Ectodermal cell (in vitro differentiated cells): ENCODE data around the gene DPEP2NB. TPM values are rescaled to one million over a fixed set of nuclear protein-coding genes. Genes with fewer than 3 reads are reported as not detected.

Experiments used
- H3K27ac ChIP-seq: 2 replicates; pipeline ENCODE4 v1.7.0; 2013; ENCODE audit warnings: mild to moderate bottlenecking, low read depth, low read length; ENCODE audit not compliant: insufficient read depth, poor library complexity, severe bottlenecking
- H3K27me3 ChIP-seq: 2 replicates; pipeline ENCODE4 v1.7.0; 2013; ENCODE audit warnings: mild to moderate bottlenecking, low read length; ENCODE audit not compliant: insufficient read depth, control insufficient read depth, poor library complexity, severe bottlenecking
- H3K36me3 ChIP-seq: one replicate; pipeline ENCODE4 v1.7.0; 2013; ENCODE audit warnings: low read length; ENCODE audit not compliant: control insufficient read depth, insufficient read depth
- H3K4me1 ChIP-seq: one replicate; pipeline ENCODE4 v1.7.0; 2013; ENCODE audit warnings: low read length; ENCODE audit not compliant: control insufficient read depth, insufficient read depth
- H3K4me3 ChIP-seq: 2 replicates; pipeline ENCODE4 v1.7.0; 2013; ENCODE audit warnings: low read depth, low read length, control low read depth; ENCODE audit not compliant: insufficient read depth
- H3K9me3 ChIP-seq: 2 replicates; pipeline ENCODE4 v1.7.0; 2013; ENCODE audit warnings: mild to moderate bottlenecking, low read length, moderate library complexity; ENCODE audit not compliant: control insufficient read depth
- WGBS, 2 experiments: methylation state at CpG; one replicate each; pipeline ENCODE4 v1.1.7; 2013; ENCODE audit warnings: missing lambda C conversion rate in 2 of 2; 5-methylcytosine and 5-hydroxymethylcytosine counted together
- polyA plus RNA-seq, 4 experiments: library from polyadenylated mRNA; stranded (reverse); fragments of 50-300 nt; gene quantifications; one replicate each; pipeline ENCODE4 v1.2.3, GENCODE V29; 2013

Gene DPEP2NB
- polyA plus RNA-seq (2013, experiment 1 of 4) = not detected
- polyA plus RNA-seq (2013, experiment 2 of 4) = not detected
- not detected for polyA plus RNA-seq (2013, experiment 3 of 4)
- polyA plus RNA-seq (2013, experiment 4 of 4) = not detected

DNA sequence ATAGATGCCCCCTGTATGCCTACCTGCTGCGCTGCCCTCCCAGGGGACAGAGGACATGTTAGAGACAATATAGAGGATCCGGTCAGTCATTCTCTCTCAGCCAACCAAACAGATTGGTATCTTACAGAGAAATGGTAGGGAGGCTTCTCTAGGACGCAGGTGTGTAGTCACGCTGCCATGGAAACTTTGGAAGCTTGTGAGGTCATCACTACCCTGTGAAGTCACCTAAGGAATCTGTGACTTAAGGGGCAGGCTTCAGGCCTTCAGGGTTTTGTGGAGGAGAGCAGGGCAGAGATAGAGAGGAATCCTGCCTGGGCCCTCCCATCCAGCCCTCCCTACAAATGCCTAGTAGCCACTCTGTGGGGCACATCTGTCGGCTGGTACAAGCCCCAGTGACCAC, at the start of gene DPEP2NB:
Gene DPEP2NB (minus strand): TSS at position 231 of the 400 bp plus-strand sequence. CDS start 141 bp downstream, at position 90.
- H3K27ac ChIP-seq = no peak within 1 kb of the TSS
- 86 to 88% methylated on average over 5 of the region's 5 CpGs for WGBS, 2 experiments
- no peaks in the 10 kb centered on the region for H3K9me3 ChIP-seq
- H3K27me3 ChIP-seq = no peaks in the 10 kb centered on the region
- no peaks in the 10 kb centered on the region for H3K36me3 ChIP-seq
- H3K4me3 ChIP-seq = no peak within 1 kb of the TSS
- no peaks in the 10 kb centered on the region for H3K4me1 ChIP-seq

DNA sequence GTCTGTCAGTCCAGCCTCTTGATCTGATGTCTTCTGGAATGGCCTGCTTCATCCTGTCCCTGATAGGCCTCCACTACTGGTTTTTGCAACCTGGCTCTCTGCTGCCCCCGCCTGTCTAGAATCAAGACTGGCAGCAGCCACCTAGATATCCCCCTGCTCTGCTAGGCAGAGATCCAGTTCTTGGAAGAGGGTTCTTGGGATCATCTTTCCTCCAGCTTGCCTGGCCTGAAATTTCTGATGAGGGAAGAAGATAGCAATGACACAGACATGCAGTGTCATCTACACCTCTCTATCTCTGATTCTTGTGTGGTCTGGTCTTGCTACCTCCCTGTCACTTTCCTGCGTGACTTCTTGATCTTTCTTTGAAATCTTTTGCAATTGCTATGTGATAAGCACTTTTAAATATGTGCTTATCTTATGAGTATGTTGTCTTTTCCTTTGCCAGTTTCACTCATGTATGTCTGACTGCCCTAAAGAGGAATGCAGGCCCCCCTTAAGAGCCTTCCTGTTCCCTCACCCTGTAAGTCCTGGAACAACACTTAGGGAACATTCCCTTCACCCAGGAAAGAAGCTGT, 49.2 kb upstream of the DPEP2NB start:
- 44 to 49% methylated on average over 2 of the region's 2 CpGs for WGBS, 2 experiments
- Histone ChIP-seq H3K9me3 (no peaks in the 10 kb centered on the region), H3K27me3 (no peaks in the 10 kb centered on the region), H3K36me3 (no peaks in the 10 kb centered on the region), H3K4me1 (no peaks in the 10 kb centered on the region), H3K27ac (no peak overlapping the region), H3K4me3 (no peak overlapping the region)

DNA sequence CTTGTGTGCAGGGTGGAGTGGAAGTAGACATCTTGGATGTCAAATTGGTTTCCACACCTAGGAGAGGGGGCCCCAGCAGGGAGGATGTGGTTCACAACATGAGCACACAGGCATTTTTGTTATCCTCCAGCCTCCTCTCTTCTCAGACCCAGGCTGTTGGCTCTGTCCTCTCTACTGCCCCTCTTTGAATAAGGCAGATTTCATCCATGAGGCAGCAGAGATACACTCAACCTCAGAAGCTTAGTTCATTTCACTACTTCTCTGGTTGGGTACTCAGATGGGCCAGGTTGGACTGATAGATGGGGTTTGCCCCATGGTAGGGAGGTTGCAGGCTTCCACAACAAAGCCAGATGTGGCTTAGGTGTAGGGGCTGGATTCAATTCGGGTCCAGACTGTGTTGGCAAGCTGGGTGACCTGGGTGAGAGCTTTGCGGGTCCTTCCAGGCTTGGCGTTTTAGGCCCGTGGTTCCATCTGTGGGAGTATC, 47.2 kb upstream of the DPEP2NB start:
- Histone ChIP-seq H3K27me3 (no peaks in the 10 kb centered on the region), H3K9me3 (no peaks in the 10 kb centered on the region), H3K36me3 (no peaks in the 10 kb centered on the region), H3K27ac (no peak overlapping the region), H3K4me1 (no peaks in the 10 kb centered on the region), H3K4me3 (no peak overlapping the region)
- WGBS, 2 experiments = 96 to 97% methylated on average over 4 of the region's 4 CpGs

GRCh38 chr16:68061396-68061795, 45.7 kb upstream of the DPEP2NB start:
- 86 to 89% methylated on average over 3 of the region's 3 CpGs for WGBS, 2 experiments
- no peaks in the 10 kb centered on the region for H3K36me3 ChIP-seq
- no peaks in the 10 kb centered on the region for H3K9me3 ChIP-seq
- no peaks in the 10 kb centered on the region for H3K4me1 ChIP-seq
- H3K4me3 ChIP-seq = no peak overlapping the region
- H3K27ac ChIP-seq = no peak overlapping the region
- H3K27me3 ChIP-seq = no peaks in the 10 kb centered on the region

DNA sequence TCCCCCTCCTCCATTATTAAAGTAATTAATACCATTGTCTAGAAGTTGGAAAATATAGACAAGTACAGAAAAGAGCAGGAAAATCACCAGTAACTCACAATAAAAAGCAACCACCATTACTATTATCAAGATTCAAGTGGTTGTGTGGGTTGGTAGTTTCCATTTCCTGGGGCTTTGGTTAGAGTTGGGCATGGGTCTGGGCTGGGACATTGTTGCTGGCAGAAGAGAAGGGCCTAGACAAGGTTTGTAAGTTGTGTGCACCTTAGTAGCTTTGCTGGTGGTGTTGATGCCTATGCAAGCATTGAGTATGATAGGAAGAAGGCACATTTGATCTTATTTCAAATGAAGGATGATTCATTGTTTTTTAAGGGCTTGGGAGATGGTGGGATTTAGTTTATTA, 44.1 kb upstream of the DPEP2NB start:
- Histone ChIP-seq H3K4me3 (no peak overlapping the region), H3K27me3 (no peaks in the 10 kb centered on the region), H3K36me3 (no peaks in the 10 kb centered on the region), H3K4me1 (no peaks in the 10 kb centered on the region), H3K27ac (no peak overlapping the region), H3K9me3 (no peaks in the 10 kb centered on the region)

- Histone ChIP-seq H3K4me1 (no peaks in the 10 kb centered on the region), H3K27ac (no peak overlapping the region), H3K36me3 (no peaks in the 10 kb centered on the region), H3K9me3 (no peaks in the 10 kb centered on the region), H3K4me3 (no peak overlapping the region), H3K27me3 (no peaks in the 10 kb centered on the region)
- 95 to 96% methylated on average over 3 of the region's 3 CpGs for WGBS, 2 experiments
These were observed 39.7 kb upstream of the DPEP2NB start for GRCh38 chr16:68055395-68055794.

DNA sequence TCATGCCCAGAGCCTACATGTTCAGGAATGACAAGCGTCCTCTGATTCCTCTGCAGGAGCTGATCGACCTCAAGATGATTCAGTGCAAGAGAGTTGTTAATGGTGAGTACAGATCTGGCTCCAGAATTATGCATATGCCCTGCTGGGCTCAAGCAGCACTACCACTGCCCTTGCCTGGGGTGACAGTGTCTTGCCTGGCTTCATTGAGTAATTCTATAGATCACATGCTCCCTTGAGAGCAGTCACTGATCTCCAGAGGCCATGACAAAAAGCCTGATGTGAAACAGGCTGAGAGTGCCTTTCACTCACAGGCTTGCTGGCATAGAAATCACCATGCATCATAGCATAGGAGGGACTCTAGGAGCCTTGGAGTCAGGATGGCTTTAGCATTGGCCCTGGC, 33.7 kb upstream of the DPEP2NB start:
- H3K27me3 ChIP-seq = no peaks in the 10 kb centered on the region
- H3K27ac ChIP-seq = no peak overlapping the region
- no peaks in the 10 kb centered on the region for H3K4me1 ChIP-seq
- no peaks in the 10 kb centered on the region for H3K36me3 ChIP-seq
- no peaks in the 10 kb centered on the region for H3K9me3 ChIP-seq
- 92 to 95% methylated on average over 2 of the region's 2 CpGs for WGBS, 2 experiments
- no peak overlapping the region for H3K4me3 ChIP-seq

DNA sequence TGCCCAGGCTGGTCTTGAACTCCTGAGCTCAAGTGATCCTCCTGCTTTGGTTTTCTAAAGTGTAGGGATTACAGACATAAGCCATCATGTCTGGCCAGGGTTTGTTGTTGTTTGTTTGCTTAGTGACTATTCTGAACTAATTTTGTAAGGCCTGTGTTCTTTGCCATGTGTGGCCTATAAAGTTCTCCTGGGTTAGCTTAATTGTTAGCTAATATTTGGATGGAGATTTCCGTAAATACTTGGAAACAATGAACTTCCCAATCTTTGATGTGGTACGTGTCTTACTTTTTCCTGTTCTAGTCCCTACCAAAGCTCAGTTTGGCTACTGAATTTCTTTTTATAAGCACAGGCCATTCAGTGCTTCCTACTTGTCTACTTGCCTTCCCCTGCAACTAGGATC, 32.3 kb upstream of the DPEP2NB start:
- Histone ChIP-seq H3K36me3 (no peaks in the 10 kb centered on the region), H3K27ac (no peak overlapping the region), H3K4me1 (no peaks in the 10 kb centered on the region), H3K9me3 (no peaks in the 10 kb centered on the region), H3K27me3 (no peaks in the 10 kb centered on the region), H3K4me3 (no peak overlapping the region)
- 96% methylated on average over 2 of the region's 2 CpGs for WGBS, 2 experiments

GRCh38 chr16:68046106-68046505, 30.4 kb upstream of the DPEP2NB start:
- 89 to 94% methylated on average over 7 of the region's 7 CpGs for WGBS, 2 experiments
- no peak overlapping the region for H3K4me3 ChIP-seq
- no peaks in the 10 kb centered on the region for H3K9me3 ChIP-seq
- H3K36me3 ChIP-seq = no peaks in the 10 kb centered on the region
- no peaks in the 10 kb centered on the region for H3K27me3 ChIP-seq
- no peaks in the 10 kb centered on the region for H3K4me1 ChIP-seq
- H3K27ac ChIP-seq = no peak overlapping the region

GRCh38 chr16:68041783-68042182, 26.1 kb upstream of the DPEP2NB start:
- Histone ChIP-seq H3K4me1 (no peaks in the 10 kb centered on the region), H3K27me3 (no peaks in the 10 kb centered on the region), H3K27ac (no peak overlapping the region), H3K9me3 (no peaks in the 10 kb centered on the region), H3K36me3 (no peaks in the 10 kb centered on the region), H3K4me3 (no peak overlapping the region)
- 91 to 100% methylated on average over 1 to 2 of the region's 2 CpGs for WGBS, 2 experiments
